GM12878 (cell line): ENCODE data around the gene ADAMTSL1. TPM values are rescaled to one million over a fixed set of nuclear protein-coding genes. Genes with fewer than 3 reads are reported as not detected.

Experiments
- MXI1 ChIP-seq: fragments of 150-350 bp; IDR thresholded peaks from 2 replicates; pipeline ENCODE4 v1.6.1; 2011; ENCODE audit warnings: low read depth, mild to moderate bottlenecking, inconsistent platforms, low read length, improper control_type of control experiment
- NFYB ChIP-seq: IDR thresholded peaks from 2 replicates; pipeline ENCODE4 v1.6.1; 2011; ENCODE audit warnings: low read depth, mild to moderate bottlenecking, low read length, improper control_type of control experiment, moderate library complexity; ENCODE audit not compliant: insufficient read depth
- SKIL ChIP-seq: fragments of 450-650 bp; IDR thresholded peaks from 2 replicates; pipeline ENCODE4 v1.6.1; 2017; ENCODE audit warnings: mild to moderate bottlenecking, low read depth, inconsistent platforms; ENCODE audit not compliant: poor library complexity, severe bottlenecking
- SMARCA5 ChIP-seq: fragments of 450-650 bp; IDR thresholded peaks from 2 replicates; pipeline ENCODE4 v1.6.1; 2017; ENCODE audit warnings: mild to moderate bottlenecking
- ZZZ3 ChIP-seq: IDR thresholded peaks from 2 replicates; pipeline ENCODE4 v1.6.1; 2011; ENCODE audit warnings: low read depth; ENCODE audit not compliant: control insufficient read depth, insufficient read length
- polyA plus RNA-seq, 11 experiments: library from polyadenylated mRNA; depleted of rRNA in 4 of 11; unstranded in 6 of 11; stranded (reverse) in 5 of 11; fragments of >200 nt; fragmentation: Nextera tagmentation in 4 of 11; fragmentation: Illumina TruSeq in 1 of 11; extraction: Ambion mirVana in 4 of 11; extraction: Trizol in 1 of 11; gene quantifications; 1 replicate in 1 of 11; 2 replicates in 10 of 11; pipeline versions ENCODE4 v1.2.1 to v1.2.3, GENCODE V29; 2011 to 2016; ENCODE audit warnings: inconsistent platforms in 2 of 11, missing spikeins in 2 of 11, low read depth in 1 of 11
- total RNA-seq, 4 experiments: library from RNA; depleted of rRNA in 3 of 4; stranded (reverse); fragments of >200 nt in 3 of 4; fragmentation: Illumina TruSeq in 1 of 4; extraction: Trizol in 1 of 4; gene quantifications; 2 replicates each; pipeline versions ENCODE4 v1.2.1 to v1.2.3, GENCODE V29; 2013 to 2021
- TF ChIP-seq, protein P1 (sequence below): fragments of 450-650 bp; IDR thresholded peaks from 2 replicates; pipeline ENCODE4 v1.6.1; 2016; ENCODE audit warnings: mild to moderate bottlenecking, moderate library complexity, borderline replicate concordance
- TF ChIP-seq, protein P2 (sequence below): IDR thresholded peaks from 2 replicates; pipeline ENCODE4 v1.6.1; 2011; ENCODE audit warnings: borderline replicate concordance, low read depth, mild to moderate bottlenecking, moderate library complexity, low read length; ENCODE audit not compliant: insufficient read depth, poor library complexity, severe bottlenecking
- TF ChIP-seq, protein P3 (sequence below): IDR thresholded peaks from 2 replicates; pipeline ENCODE4 v1.6.1; 2012; ENCODE audit warnings: low read length, inconsistent platforms

Gene ADAMTSL1
- total and polyA plus RNA-seq, 10 of the 15 experiments (the other 5 are each of a cell fraction or from before 2014, with no cell fraction given): 0.01 to 0.10 (median 0.07) TPM; not detected in 6

DNA sequence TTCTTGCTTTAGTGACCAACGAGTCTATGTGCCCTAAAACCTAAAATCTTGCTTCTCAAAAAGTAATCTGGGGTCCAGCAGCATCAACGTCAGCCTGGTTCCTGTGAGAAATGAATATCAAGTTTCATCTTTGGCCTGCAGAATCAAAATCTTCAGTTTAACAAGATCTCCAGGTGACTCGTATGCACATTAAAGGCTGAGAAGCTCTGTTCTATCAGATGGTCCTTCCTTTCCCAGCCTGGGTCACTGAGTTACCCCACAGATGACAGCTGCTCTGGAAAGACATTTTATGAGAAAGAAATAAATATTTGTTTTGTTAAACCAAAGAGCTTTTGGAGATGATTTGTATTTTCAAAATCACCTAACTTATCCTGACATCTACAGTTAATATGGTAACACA lies 75.8 kb downstream of the ADAMTSL1 start (continued):
- TF ChIP-seq, protein P1, sequence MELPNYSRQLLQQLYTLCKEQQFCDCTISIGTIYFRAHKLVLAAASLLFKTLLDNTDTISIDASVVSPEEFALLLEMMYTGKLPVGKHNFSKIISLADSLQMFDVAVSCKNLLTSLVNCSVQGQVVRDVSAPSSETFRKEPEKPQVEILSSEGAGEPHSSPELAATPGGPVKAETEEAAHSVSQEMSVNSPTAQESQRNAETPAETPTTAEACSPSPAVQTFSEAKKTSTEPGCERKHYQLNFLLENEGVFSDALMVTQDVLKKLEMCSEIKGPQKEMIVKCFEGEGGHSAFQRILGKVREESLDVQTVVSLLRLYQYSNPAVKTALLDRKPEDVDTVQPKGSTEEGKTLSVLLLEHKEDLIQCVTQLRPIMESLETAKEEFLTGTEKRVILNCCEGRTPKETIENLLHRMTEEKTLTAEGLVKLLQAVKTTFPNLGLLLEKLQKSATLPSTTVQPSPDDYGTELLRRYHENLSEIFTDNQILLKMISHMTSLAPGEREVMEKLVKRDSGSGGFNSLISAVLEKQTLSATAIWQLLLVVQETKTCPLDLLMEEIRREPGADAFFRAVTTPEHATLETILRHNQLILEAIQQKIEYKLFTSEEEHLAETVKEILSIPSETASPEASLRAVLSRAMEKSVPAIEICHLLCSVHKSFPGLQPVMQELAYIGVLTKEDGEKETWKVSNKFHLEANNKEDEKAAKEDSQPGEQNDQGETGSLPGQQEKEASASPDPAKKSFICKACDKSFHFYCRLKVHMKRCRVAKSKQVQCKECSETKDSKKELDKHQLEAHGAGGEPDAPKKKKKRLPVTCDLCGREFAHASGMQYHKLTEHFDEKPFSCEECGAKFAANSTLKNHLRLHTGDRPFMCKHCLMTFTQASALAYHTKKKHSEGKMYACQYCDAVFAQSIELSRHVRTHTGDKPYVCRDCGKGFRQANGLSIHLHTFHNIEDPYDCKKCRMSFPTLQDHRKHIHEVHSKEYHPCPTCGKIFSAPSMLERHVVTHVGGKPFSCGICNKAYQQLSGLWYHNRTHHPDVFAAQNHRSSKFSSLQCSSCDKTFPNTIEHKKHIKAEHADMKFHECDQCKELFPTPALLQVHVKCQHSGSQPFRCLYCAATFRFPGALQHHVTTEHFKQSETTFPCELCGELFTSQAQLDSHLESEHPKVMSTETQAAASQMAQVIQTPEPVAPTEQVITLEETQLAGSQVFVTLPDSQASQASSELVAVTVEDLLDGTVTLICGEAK: no peak
- TF ChIP-seq ZZZ3 (no peak), MXI1 (no peak), SMARCA5 (no peak), NFYB (no peak), SKIL (no peak)
- TF ChIP-seq, protein P2, sequence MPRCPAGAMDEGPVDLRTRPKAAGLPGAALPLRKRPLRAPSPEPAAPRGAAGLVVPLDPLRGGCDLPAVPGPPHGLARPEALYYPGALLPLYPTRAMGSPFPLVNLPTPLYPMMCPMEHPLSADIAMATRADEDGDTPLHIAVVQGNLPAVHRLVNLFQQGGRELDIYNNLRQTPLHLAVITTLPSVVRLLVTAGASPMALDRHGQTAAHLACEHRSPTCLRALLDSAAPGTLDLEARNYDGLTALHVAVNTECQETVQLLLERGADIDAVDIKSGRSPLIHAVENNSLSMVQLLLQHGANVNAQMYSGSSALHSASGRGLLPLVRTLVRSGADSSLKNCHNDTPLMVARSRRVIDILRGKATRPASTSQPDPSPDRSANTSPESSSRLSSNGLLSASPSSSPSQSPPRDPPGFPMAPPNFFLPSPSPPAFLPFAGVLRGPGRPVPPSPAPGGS: no peak
- TF ChIP-seq, protein P3, sequence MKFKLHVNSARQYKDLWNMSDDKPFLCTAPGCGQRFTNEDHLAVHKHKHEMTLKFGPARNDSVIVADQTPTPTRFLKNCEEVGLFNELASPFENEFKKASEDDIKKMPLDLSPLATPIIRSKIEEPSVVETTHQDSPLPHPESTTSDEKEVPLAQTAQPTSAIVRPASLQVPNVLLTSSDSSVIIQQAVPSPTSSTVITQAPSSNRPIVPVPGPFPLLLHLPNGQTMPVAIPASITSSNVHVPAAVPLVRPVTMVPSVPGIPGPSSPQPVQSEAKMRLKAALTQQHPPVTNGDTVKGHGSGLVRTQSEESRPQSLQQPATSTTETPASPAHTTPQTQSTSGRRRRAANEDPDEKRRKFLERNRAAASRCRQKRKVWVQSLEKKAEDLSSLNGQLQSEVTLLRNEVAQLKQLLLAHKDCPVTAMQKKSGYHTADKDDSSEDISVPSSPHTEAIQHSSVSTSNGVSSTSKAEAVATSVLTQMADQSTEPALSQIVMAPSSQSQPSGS: no peak
